ENCODE results near the gene HBG2.

DNA sequence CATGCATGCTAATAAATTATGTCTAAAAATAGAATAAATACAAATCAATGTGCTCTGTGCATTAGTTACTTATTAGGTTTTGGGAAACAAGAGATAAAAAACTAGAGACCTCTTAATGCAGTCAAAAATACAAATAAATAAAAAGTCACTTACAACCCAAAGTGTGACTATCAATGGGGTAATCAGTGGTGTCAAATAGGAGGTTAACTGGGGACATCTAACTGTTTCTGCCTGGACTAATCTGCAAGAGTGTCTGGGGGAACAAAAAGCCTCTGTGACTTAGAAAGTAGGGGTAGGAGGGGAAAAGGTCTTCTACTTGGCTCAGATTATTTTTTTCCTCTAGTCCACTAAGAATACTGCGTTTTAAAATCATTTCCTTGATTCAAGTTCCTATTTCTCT lies 26.9 kb downstream of the HBG2 start:
- TF ChIP-seq, protein P1, sequence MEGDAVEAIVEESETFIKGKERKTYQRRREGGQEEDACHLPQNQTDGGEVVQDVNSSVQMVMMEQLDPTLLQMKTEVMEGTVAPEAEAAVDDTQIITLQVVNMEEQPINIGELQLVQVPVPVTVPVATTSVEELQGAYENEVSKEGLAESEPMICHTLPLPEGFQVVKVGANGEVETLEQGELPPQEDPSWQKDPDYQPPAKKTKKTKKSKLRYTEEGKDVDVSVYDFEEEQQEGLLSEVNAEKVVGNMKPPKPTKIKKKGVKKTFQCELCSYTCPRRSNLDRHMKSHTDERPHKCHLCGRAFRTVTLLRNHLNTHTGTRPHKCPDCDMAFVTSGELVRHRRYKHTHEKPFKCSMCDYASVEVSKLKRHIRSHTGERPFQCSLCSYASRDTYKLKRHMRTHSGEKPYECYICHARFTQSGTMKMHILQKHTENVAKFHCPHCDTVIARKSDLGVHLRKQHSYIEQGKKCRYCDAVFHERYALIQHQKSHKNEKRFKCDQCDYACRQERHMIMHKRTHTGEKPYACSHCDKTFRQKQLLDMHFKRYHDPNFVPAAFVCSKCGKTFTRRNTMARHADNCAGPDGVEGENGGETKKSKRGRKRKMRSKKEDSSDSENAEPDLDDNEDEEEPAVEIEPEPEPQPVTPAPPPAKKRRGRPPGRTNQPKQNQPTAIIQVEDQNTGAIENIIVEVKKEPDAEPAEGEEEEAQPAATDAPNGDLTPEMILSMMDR (IDR thresholded peaks at IDR 0.05; ENCODE audit: poor library complexity), result no peak
- no peak for TF ChIP-seq EZH2 (IDR thresholded peaks at IDR 0.05; ENCODE audit: borderline replicate concordance)
